ENCODE data around the gene PGBD5.

PGBD5 gene

GRCh38 chr1:230286890-230287269 lies 139.3 kb downstream of the PGBD5 start:
- TF ChIP-seq TCF4 (CRISPR knock-in tag; IDR thresholded peaks at IDR 0.05; ENCODE audit: borderline replicate concordance) = no peak
- TF ChIP-seq ESRRG (CRISPR knock-in tag; IDR thresholded peaks at IDR 0.05) = no peak
- TF ChIP-seq, protein P1, sequence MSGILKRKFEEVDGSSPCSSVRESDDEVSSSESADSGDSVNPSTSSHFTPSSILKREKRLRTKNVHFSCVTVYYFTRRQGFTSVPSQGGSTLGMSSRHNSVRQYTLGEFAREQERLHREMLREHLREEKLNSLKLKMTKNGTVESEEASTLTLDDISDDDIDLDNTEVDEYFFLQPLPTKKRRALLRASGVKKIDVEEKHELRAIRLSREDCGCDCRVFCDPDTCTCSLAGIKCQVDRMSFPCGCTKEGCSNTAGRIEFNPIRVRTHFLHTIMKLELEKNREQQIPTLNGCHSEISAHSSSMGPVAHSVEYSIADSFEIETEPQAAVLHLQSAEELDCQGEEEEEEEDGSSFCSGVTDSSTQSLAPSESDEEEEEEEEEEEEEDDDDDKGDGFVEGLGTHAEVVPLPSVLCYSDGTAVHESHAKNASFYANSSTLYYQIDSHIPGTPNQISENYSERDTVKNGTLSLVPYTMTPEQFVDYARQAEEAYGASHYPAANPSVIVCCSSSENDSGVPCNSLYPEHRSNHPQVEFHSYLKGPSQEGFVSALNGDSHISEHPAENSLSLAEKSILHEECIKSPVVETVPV (CRISPR knock-in tag; IDR thresholded peaks at IDR 0.05) = no peak
- TF ChIP-seq TOX (CRISPR knock-in tag; IDR thresholded peaks at IDR 0.05; ENCODE audit: borderline replicate concordance) = no peak
- TF ChIP-seq ZC3H10 (CRISPR knock-in tag; IDR thresholded peaks at IDR 0.05) = no peak
- TF ChIP-seq, protein P2, sequence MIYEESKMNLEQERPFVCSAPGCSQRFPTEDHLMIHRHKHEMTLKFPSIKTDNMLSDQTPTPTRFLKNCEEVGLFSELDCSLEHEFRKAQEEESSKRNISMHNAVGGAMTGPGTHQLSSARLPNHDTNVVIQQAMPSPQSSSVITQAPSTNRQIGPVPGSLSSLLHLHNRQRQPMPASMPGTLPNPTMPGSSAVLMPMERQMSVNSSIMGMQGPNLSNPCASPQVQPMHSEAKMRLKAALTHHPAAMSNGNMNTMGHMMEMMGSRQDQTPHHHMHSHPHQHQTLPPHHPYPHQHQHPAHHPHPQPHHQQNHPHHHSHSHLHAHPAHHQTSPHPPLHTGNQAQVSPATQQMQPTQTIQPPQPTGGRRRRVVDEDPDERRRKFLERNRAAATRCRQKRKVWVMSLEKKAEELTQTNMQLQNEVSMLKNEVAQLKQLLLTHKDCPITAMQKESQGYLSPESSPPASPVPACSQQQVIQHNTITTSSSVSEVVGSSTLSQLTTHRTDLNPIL (CRISPR knock-in tag; IDR thresholded peaks at IDR 0.05; ENCODE audit: low read depth) = no peak
- TF ChIP-seq ZFP3 (CRISPR knock-in tag; IDR thresholded peaks at IDR 0.05) = no peak
- TF ChIP-seq ZNF8 (CRISPR knock-in tag; IDR thresholded peaks at IDR 0.05) = no peak
- no peak for TF ChIP-seq ISL1 (CRISPR knock-in tag; IDR thresholded peaks at IDR 0.05)
- TF ChIP-seq ZFP30 (CRISPR knock-in tag; IDR thresholded peaks at IDR 0.05) = no peak
- TF ChIP-seq PPARA (CRISPR knock-in tag; IDR thresholded peaks at IDR 0.05; ENCODE audit: borderline replicate concordance) = no peak
- TF ChIP-seq SNAI2 (CRISPR knock-in tag; IDR thresholded peaks at IDR 0.05) = no peak
- TF ChIP-seq OSR1 (CRISPR knock-in tag; IDR thresholded peaks at IDR 0.05) = no peak
- no peak for TF ChIP-seq TSHZ2 (CRISPR knock-in tag; IDR thresholded peaks at IDR 0.05)
- no peak; the same call in 2 of the 3 replicates for ATAC-seq

DNA sequence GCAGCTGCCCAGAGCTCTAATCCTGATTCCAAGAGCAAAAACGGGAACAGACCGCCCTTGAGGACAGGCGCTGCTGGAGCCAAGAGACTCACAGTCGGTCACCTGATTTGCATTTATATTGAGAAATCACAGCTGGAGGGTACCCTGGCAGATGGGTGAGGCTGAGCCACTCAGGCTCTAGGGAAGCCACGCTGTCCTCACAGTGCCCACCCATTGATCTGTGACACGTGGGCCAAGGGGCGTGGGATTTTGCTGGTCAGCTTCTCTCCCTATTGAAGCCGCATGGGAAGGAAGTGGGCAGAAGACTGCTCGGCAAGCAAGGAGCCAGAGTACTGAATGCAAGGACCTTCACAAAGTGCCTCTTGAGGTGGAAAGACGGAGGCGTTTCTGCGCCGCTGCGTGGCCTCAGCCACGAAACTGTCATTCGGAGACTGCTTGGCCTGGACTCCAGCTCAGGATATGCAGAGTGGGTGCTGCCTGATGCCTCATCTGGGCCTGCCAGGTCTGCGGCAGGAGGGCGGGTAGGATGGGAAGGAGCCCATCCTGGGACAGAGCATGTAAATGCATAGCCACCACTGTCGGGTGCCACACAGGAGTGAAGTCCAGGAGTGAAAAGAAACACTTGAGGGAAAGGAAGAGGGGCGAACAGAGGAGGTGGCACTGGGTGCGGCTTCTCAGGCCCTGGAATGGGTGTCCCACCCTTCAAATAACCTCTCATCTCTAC lies 139.8 kb downstream of the PGBD5 start:
- ATAC-seq = peak; percentile 9; the same call in 1 of the 3 replicates
- TF ChIP-seq, protein P1 (CRISPR knock-in tag; IDR thresholded peaks at IDR 0.05) = no peak

- ATAC-seq = no peak
- TF ChIP-seq RARB (CRISPR knock-in tag; IDR thresholded peaks at IDR 0.05) = no peak
- no peak for TF ChIP-seq TSHZ2 (CRISPR knock-in tag; IDR thresholded peaks at IDR 0.05)
- no peak for TF ChIP-seq TOX (CRISPR knock-in tag; IDR thresholded peaks at IDR 0.05; ENCODE audit: borderline replicate concordance)
- TF ChIP-seq, protein P1 (CRISPR knock-in tag; IDR thresholded peaks at IDR 0.05) = no peak
- TF ChIP-seq ZNF8 (CRISPR knock-in tag; IDR thresholded peaks at IDR 0.05) = no peak
- TF ChIP-seq, protein P3, sequence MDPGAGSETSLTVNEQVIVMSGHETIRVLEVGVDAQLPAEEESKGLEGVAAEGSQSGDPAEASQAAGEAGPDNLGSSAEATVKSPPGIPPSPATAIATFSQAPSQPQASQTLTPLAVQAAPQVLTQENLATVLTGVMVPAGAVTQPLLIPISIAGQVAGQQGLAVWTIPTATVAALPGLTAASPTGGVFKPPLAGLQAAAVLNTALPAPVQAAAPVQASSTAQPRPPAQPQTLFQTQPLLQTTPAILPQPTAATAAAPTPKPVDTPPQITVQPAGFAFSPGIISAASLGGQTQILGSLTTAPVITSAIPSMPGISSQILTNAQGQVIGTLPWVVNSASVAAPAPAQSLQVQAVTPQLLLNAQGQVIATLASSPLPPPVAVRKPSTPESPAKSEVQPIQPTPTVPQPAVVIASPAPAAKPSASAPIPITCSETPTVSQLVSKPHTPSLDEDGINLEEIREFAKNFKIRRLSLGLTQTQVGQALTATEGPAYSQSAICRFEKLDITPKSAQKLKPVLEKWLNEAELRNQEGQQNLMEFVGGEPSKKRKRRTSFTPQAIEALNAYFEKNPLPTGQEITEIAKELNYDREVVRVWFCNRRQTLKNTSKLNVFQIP (CRISPR knock-in tag; IDR thresholded peaks at IDR 0.05; ENCODE audit: borderline replicate concordance, low read depth) = no peak
- no peak for TF ChIP-seq ZFP3 (CRISPR knock-in tag; IDR thresholded peaks at IDR 0.05)
These were observed 140.8 kb downstream of the PGBD5 start for GRCh38 chr1:230285351-230285750.

Data from SK-N-SH treated with all-trans-retinoic acid at 6 μM for 48 hours (cell line).